GM19043 (cell line): Measurements from ENCODE around the gene GOLGA6D.
"Not testable (repeated sequence)": the region's sequence is repeated elsewhere in the genome, so short reads cannot be mapped to it uniquely, and the experiment has no call there.

Experiments used
- ATAC-seq: cut with Tn5 transposase; IDR thresholded peaks from one replicate; pipeline ENCODE4 v1.9.1; 2021; ENCODE audit warnings: low read depth; ENCODE audit not compliant: unreplicated experiment

Gene GOLGA6D

DNA sequence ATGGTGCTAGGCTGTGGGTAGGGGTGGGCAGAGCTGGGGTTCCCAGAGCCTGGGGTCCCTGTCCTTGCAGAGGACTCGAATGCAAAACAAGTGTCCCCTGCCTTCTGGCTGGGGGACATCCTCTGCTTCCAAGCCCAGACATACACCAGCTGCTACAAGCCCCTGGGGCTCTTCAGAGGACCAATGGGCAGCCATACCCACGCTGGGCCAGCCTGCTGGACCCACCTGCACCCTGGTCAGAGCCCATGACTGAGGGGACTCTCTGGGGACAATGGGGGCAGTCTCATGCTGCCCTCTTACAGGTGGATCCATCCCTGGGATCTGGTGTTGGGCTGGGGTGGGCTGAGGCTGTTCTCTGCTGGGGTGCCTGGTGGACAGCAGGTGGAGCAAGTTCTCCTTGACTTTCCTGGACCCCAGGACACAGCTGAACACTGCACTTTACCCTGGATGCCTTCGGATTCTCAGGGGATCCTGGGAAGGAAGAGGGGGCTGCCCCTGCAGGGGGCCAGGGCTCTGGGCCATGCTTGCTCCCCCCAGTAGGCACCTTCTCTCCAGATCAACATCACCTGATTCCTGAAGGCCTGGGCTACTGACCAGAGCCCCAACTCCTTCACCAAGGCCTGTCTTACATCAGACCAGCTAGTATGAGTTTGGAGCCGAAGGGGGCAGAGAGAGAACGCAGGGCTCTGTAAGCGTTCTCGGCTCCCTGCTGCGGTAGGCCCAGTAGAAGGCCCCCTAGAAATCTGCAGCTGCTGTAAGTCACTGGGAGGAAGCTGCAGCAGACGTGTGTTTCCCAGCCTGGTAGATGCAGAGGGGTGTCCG lies 46.1 kb downstream of the GOLGA6D start:
- ATAC-seq: no peak

DNA sequence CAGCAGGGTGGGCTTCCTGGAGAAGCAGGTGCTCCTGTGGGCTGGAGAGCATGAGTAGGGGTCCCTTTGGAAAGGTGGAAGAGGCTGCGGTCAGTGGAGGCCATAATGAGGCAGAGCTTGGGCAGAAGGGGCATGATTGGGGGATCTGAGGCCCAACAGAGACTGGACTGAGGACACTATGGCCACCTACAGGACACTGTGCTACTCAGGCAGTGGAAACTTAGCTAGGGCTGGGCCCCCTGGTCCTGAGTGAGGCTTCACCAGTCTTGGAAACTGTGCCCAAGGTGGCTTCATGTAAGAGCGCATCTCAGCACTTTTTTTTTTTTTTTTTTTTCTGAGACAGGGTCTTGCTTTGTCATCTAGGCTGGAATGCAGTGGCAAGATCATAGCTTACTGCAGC lies 46.9 kb downstream of the GOLGA6D start:
- ATAC-seq: no peak

- ATAC-seq: not testable (repeated sequence)
Observed at GRCh38 chr15:75332093-75332492, 49.5 kb downstream of the GOLGA6D start.

DNA sequence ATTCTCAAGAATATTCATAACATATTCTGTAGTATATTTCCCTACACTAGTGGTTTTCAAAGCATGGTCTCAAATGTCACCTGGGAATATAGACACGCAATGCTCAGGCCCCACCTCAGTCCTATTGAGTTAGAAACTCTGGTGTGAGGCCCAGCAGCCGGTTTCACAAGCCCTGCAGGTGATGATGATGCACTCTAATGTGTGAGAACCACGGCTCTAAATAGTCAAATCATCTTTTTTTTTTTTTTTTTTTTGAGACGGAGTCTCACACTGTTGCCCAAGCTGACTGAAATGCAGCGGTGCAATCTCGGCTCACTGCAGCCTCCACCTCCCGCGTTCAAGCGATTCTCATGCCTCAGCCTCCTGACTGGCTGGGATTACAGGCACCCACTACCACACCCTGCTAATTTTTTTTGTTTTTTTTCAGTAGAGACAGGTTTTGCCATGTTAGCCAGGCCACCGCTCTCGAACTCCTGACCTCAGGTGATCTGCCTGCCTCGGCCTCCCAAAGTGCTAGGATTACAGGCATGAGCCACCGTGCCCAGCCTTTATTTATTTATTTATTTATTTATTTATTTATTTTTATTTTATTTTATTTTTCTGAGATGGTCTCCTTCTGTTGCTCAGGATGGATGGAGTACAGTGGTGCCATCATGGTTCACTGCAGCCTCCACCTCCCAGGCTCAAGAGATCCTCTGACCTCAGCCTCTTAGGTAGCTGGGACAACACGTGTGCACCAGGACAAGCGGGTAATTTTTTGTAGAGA lies 51.2 kb downstream of the GOLGA6D start:
- not testable (repeated sequence) for ATAC-seq

GRCh38 chr15:75335313-75335704 lies 52.7 kb downstream of the GOLGA6D start:
- ATAC-seq: no peak

DNA sequence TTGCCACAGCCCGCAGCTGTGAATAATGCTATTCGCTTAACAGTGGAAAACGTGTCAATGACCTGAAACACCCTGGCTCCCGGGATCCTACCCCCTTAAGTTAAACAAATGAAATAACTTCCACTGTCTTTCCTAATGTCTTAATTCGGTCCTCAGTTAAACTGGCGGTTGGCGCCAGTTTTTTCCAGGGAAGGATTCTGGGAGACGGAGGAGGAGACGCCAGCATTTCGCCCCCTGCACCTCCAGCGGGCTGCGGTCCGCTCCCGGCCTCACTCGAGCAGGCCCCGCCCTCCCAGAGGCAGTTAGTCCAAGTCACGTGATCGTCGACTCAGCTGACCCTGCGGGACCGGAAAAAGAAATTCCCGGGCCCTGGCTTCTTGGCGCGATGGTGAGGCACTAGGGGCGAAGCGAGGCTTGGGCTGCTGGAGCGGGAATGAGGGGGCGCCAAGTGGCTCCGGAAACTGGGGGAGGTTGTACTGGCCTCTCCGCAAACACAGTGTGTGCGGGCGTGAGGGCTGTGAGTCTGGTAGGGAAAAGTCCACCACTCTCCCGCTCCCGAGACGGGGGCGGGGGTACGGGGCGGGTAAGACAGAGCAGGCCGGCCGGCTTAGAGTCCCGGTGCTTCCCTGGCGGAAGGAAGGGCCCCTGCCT lies 53.2 kb downstream of the GOLGA6D start, which contains the start of gene COMMD4:
Gene COMMD4 (plus strand): TSS at position 359 of the 651 bp plus-strand sequence. CDS start 27 bp downstream, at position 386.
- ATAC-seq: no peak

DNA sequence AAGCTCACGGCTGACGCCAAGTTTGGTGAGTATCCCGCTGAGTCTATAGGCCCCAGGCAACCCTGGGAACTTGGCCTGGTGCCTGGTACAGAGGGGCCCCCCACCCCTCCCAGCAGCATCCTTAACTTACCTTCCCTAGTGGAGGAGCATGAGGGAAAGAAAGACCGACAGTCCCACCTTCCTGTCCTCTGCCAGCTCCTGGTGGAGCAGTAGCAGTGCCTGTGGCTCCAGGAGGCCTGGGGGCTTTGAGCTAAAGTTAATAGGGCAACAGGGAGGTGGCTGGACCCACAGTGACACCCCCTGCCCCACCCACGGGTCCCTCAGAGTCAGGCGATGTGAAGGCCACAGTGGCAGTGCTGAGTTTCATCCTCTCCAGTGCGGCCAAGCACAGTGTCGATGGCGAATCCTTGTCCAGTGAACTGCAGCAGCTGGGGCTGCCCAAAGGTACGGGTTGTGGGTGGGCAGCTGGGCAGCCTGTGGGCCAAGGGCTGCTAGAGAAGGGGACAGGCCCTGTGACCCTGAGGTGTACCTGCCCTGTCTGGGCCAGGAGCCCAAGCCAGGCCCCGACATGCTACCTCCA lies 56.1 kb downstream of the GOLGA6D start:
- no peak for ATAC-seq

GRCh38 chr15:75339531-75340240 lies 57.1 kb downstream of the GOLGA6D start:
- no peak for ATAC-seq

DNA sequence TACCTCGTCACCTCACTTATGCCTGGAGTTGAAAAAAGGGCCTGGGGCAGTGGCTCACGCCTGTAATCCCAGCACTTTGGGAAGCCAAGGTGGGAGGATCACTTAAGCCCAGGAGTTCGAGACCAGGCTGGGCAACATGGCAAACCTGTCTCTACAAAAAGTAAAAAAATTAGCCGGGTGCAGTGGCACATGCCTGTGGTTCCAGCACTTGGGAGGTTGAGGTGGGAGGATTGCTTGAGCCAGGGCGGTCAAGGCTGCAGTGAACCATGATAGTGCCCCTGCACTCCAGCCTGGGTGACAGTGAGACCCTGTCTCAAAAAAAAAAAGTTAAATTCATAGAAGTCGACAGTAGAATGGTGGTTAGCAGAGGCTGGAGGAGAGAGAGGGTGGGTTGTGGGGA lies 59.6 kb downstream of the GOLGA6D start:
- no peak for ATAC-seq

DNA sequence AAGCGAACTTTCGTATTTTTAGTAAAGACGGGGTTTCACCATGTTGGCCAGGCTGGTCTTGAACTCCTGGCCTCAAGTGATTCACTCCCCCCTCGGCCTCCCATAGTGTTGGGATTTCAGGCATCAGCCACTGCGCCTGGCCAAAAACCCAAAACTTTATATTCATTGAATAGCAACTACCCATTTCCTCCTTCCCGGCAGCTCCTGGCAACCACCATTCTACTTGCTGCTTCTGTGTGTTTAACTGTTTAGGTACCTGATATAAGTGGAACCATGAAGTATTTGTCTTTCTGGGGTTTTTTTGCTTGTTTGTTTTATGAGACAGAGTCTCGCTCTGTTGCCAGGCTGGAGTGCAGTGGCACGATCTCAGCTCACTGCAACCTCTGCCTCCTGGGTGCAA lies 61.3 kb downstream of the GOLGA6D start:
- not testable (repeated sequence) for ATAC-seq
